GM21360 (cell line): Measurements from ENCODE around the gene PCDH11X.
"Not testable (repeated sequence)": the region's sequence is repeated elsewhere in the genome, so short reads cannot be mapped to it uniquely, and the experiment has no call there.

ENCODE experiments used
- ATAC-seq: cut with Tn5 transposase; IDR thresholded peaks from one replicate; pipeline ENCODE4 v1.9.1; 2021; ENCODE audit warnings: mild to moderate bottlenecking, moderate library complexity; ENCODE audit not compliant: unreplicated experiment

Gene PCDH11X, protein sequence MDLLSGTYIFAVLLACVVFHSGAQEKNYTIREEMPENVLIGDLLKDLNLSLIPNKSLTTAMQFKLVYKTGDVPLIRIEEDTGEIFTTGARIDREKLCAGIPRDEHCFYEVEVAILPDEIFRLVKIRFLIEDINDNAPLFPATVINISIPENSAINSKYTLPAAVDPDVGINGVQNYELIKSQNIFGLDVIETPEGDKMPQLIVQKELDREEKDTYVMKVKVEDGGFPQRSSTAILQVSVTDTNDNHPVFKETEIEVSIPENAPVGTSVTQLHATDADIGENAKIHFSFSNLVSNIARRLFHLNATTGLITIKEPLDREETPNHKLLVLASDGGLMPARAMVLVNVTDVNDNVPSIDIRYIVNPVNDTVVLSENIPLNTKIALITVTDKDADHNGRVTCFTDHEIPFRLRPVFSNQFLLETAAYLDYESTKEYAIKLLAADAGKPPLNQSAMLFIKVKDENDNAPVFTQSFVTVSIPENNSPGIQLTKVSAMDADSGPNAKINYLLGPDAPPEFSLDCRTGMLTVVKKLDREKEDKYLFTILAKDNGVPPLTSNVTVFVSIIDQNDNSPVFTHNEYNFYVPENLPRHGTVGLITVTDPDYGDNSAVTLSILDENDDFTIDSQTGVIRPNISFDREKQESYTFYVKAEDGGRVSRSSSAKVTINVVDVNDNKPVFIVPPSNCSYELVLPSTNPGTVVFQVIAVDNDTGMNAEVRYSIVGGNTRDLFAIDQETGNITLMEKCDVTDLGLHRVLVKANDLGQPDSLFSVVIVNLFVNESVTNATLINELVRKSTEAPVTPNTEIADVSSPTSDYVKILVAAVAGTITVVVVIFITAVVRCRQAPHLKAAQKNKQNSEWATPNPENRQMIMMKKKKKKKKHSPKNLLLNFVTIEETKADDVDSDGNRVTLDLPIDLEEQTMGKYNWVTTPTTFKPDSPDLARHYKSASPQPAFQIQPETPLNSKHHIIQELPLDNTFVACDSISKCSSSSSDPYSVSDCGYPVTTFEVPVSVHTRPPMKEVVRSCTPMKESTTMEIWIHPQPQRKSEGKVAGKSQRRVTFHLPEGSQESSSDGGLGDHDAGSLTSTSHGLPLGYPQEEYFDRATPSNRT (N-terminal part only)

DNA sequence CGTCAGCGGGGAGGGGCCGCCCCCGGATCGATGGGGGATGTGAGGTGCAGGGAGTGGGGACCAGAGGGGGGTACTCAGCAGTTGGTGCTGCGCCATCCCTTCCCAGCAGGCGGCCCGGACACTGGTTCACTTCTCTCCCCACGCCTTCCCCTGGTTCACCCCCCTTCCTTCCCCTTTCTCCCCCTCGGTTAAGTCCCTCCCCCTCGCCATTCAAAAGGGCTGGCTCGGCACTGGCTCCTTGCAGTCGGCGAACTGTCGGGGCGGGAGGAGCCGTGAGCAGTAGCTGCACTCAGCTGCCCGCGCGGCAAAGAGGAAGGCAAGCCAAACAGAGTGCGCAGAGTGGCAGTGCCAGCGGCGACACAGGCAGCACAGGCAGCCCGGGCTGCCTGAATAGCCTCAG, at the start of gene PCDH11X:
TSS of gene PCDH11X (plus strand) at position 241 of the 400 bp plus-strand sequence. CDS start 56,130 bp downstream, outside the sequence.
- not testable (repeated sequence) for ATAC-seq

DNA sequence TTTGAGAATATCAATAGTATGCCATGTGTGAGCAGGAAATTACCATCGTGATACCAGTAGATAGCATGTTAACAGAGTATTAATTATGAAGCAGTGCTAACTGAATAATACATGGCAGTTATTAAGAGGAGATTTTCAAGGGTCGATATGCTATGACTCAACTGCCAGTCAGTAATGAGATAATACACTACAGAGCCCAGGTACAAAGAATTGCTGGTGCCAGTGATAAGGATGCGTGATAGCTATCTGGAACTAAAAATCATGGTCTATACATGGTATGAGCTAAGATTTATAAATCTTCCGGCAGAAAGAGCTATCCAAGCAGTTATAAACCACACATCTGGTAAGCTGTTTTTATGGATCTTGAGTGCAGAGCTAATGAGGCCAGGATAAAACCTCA, 31.7 kb upstream of the PCDH11X start:
- not testable (repeated sequence) for ATAC-seq

DNA sequence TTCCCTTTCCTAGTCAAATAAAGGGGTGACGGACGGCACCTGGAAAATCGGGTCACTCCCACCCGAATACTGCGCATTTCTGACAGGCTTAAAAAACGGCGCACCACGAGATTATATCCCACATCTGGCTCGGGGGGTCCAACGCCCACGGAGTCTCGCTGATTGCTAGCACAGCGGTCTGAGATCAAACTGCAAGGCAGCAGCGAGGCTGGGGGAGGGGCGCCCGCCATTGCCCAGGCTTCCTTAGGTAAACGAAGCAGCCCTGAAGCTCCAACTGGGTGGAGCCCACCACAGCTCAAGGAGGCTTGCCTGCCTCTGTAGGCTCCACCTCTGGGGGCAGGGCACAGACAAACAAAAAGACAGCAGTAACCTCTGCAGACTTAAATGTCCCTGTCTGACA, 26.2 kb upstream of the PCDH11X start:
- not testable (repeated sequence) for ATAC-seq

DNA sequence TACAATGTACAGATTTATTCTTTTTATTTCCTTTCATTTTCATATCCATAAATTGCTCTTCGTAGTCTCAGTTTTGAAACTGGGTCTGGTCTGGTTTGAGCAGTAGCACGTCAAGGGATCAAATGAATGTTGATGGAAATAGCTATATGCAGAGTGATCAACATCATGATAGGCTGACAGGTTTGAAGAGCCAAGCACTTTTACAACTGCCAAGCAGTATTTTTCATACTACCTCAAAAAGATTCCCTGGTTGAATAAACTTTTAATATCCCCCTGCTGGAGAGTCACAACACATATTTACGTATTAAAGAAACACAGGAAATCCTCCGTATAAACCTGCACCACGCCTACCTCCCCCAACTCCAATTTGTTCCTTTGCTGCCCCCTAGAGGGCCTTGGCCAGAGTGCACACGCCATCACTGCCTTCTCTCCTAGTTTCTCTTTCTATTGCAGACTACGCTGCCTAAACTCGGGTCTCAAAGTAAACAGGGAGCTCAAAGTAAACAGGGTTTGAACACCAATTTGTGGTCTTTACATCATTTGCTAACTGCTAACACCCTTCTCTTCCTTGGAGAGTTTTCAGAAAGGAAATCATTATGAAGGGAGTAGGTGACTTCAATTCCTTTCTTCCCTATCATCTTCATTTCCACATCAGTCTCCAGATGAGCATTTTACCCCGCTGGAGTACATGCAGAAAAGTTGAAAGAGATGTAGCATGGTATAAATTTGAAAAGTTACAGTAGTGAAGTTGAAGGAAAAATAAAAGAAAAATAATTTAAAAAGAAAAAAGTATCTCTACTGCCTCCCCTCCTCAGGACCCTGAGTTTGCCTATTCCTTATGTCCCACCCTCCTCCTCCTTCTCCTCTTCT, 8.3 kb upstream of the PCDH11X start:
- peak; percentile 100 for ATAC-seq

DNA sequence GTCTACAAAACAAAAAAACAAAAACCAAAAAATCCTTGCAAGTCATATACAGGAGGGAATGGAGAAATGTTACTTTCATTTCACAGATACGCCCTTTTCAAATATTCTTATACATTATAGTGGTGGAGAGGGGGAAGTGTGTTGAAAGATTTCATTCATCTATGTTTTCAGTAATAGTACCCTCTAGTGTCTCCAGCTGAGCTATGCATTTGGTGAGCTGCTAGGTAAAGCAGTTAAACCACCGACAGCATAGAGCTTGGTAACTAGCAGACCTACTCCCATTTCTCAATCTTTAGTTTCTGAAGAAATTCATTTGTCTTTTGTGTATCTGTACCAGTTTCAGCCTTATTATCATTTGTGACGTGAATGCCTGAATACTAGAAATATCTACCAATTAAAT, 5.2 kb upstream of the PCDH11X start:
- ATAC-seq, result not testable (repeated sequence)

DNA sequence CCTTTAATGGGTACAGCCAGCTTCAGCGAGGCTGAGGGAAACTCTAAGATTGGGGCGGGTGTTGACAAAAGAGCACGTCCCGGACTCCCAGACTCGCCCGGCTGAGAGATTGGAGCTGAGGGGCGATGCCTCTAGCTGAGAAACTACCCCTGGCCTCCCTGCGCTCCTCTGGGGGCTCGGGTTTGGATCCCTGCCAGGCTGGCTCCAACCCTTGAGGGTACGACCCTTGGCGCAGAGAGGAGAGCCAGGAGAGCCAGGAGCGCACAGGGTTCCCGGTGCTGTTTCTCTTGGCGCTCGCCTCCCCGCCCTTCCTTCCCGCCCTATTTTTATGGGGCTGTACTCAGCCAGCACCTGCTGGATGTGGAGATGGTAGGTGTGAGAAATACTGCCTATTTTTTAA, 833 bp downstream of the PCDH11X start:
- not testable (repeated sequence) for ATAC-seq

DNA sequence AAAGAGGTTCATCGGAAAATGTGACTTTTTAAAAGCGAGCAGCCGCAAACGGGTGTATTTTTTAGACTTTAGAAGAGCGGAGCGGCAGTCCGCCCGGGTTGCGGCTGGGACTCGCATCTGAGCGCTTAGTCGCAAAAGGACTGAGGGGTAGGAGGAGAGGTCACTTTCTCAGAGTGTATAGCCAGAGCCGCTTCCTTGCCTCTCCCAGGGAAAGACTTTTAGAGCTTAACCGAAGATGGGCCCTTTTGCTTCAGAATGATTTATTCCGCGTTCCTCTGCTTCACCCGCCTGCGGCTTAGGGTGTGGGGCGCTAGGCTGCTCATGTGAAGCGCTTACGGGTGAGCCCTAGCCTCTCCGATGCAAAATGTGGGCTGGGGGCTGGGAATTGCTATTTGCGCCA, 1.5 kb downstream of the PCDH11X start:
- ATAC-seq, result not testable (repeated sequence)

DNA sequence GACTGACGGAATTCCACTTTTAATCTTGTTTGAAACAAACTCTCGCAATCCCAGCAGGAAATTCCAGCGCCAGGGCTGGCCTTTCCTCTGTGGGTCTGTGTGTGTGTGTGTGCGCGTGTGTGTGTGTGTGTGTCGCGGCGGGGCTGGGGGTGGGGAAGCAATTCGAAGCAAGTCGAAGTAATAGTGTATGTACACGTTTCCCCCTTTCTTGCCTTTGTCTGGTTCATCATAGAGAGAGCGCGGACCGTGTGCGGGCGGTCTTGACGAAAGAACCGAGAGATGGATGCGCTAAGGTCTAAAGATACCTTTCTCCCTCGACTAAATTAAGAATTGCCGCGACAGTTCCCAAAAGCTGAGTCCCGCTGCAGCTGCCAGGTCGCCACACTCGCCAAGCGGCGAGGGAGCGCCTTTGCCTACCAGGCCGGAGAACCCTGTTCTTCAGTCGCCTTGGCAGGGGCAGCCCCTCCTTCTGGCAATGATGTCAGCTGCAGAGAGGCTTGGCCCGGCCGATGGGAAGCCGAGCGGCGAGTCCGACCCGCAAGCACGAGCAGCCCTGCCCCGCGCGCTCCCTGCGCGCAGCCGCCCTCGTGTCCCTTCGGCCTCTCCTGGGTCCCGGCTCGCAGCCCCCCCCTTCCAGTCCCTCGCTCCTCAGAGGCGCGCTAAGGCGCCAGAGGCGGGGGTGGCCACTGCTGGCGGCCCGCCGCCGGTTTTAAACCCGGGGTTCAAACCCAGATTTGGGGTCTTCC, 2.6 kb downstream of the PCDH11X start:
- not testable (repeated sequence) for ATAC-seq

DNA sequence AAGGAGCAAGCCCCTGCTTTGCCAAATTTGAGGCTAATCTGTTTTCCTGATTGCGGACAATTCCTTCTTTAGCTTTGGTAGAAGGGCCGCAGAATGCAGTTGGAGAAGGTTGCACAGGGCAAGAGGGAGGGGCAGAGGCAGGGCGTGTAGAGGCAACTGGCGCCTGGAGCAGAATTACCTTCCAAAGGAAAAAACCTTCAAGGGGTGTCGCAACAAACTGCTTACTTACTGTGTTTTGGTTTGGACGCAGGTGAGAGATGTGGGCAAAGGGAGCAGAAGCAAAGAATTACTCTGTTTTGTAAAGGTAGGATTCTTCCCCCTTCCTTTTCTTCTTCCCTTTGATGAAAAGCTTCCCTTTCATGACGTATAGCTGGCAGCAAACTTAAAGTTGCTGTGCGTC, 3.6 kb downstream of the PCDH11X start:
- ATAC-seq, result not testable (repeated sequence)

DNA sequence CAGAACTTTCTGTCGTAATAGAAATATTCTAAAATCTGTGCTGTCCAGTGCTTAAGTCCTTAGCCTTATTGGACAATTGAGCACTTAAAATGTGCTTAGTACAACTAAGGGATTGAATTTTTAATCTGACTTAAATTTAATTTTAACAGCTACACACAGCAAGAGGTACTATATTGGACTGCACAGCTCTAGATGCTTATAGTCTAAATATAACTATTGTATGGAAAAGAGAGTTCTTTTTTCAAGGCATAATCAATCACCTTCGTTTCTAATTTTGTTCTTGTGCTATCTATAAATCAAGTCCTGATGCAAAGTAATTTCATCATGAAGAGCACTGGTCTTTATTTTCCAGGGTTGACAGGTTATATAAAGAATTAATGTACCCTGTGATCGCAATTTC, 38.4 kb downstream of the PCDH11X start:
- ATAC-seq, result not testable (repeated sequence)

DNA sequence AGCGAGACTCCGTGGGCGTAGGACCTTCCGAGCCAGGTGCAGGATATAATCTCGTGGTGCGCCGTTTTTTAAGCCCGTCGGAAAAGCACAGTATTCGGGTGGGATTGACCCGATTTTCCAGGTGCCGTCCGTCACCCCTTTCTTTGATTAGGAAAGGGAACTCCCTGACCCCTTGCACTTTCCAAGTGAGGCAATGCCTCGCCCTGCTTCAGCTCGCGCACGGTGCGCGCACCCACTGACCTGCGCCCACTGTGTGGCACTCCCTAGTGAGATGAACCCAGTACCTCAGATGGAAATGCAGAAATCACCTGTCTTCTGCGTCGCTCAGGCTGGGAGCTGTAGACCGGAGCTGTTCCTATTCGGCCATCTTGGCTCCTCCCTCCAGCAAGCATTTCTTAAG, 46.1 kb downstream of the PCDH11X start:
- ATAC-seq, result not testable (repeated sequence)
